PC-3 (cell line): ENCODE data around the gene ELK3. TPM values are rescaled to one million over a fixed set of nuclear protein-coding genes. Genes with fewer than 3 reads are reported as not detected.

Source experiments
- ATAC-seq: fragments of 200-7000 bp; cut with Tn5 transposase; 2 replicates; pipeline ENCODE4 v1.9.1; 2020; ENCODE audit warnings: mild to moderate bottlenecking, moderate library complexity
- BruUV-seq: library from RNA; stranded (reverse); fragments of 400-500 nt; replicated peaks from 2 replicates; lab custom pipeline; 2021; lab: Mats Ljungman, UMichigan
- CTCF ChIA-PET: fragments of 300-600 bp; sonication (Branson Sonifier 250); formaldehyde crosslinking; loops from one replicate; lab custom pipeline; 2022; ENCODE audit warnings: antibody characterized with exemption; lab: Charles Lee
- POLR2A ChIA-PET: fragments of 300-600 bp; sonication (Branson Sonifier 250); formaldehyde crosslinking; loops from one replicate; lab custom pipeline; 2022; ENCODE audit warnings: antibody characterized with exemption; ENCODE audit not compliant: unreplicated experiment; lab: Charles Lee
- DNase-seq: peaks from one replicate; pipeline ENCODE4 v3.0.0-alpha.2; 2015
- H2AFZ ChIP-seq: fragments of 300-600 bp; sonication (generic); 2 replicates; pipeline ENCODE4 v1.6.0; 2016; ENCODE audit warnings: antibody characterized with exemption, low read length
- H3F3A ChIP-seq: fragments of 300-600 bp; sonication (generic); one replicate; pipeline ENCODE4 v1.6.0; 2017; ENCODE audit warnings: antibody characterized with exemption, low read length, control low read depth, mild to moderate bottlenecking; ENCODE audit not compliant: unreplicated experiment
- H3K27ac ChIP-seq: fragments of 300-600 bp; sonication (generic); 2 replicates; pipeline ENCODE4 v1.5.1; 2016; ENCODE audit warnings: mild to moderate bottlenecking, low read length
- H3K27me3 ChIP-seq: fragments of 300-600 bp; sonication (generic); 2 replicates; pipeline ENCODE4 v1.6.1; 2016; ENCODE audit warnings: low read length, mixed read lengths
- H3K36me3 ChIP-seq: fragments of 300-600 bp; sonication (generic); 2 replicates; pipeline ENCODE4 v1.6.1; 2016; ENCODE audit warnings: low read depth, mixed run types, low read length, mixed read lengths
- H3K4me1 ChIP-seq: fragments of 300-600 bp; sonication (generic); 2 replicates; pipeline ENCODE4 v1.5.1; 2016; ENCODE audit warnings: low read length; ENCODE audit not compliant: insufficient read depth
- H3K4me2 ChIP-seq: fragments of 300-600 bp; sonication (generic); 2 replicates; pipeline ENCODE4 v1.6.0; 2016; ENCODE audit warnings: low read length
- H3K4me3 ChIP-seq: fragments of 300-600 bp; sonication (generic); 2 replicates; pipeline ENCODE4 v1.5.1; 2016; ENCODE audit warnings: mild to moderate bottlenecking, low read length, mixed read lengths
- H3K79me2 ChIP-seq: fragments of 300-600 bp; sonication (generic); 2 replicates; pipeline ENCODE4 v1.6.1; 2017; ENCODE audit warnings: low read length, mixed read lengths
- H3K9ac ChIP-seq: fragments of 300-600 bp; sonication (generic); 2 replicates; pipeline ENCODE4 v1.6.0; 2016; ENCODE audit warnings: mild to moderate bottlenecking, low read length
- H3K9me2 ChIP-seq: fragments of 300-600 bp; sonication (generic); replicated peaks from 2 replicates; pipeline ENCODE4 v1.6.1; 2016; ENCODE audit warnings: mixed run types, low read length, mixed read lengths
- H3K9me3 ChIP-seq: fragments of 300-600 bp; sonication (generic); 2 replicates; pipeline ENCODE4 v1.6.1; 2016; ENCODE audit warnings: low read length, mixed read lengths
- H4K20me1 ChIP-seq: fragments of 300-600 bp; sonication (generic); 2 replicates; pipeline ENCODE4 v1.6.1; 2016; ENCODE audit warnings: low read length, mixed read lengths
- EZH2 ChIP-seq: fragments of 300-600 bp; sonication (generic); IDR thresholded peaks from one replicate; pipeline ENCODE4 v1.6.1; 2017; ENCODE audit warnings: antibody characterized with exemption, mild to moderate bottlenecking, low read length; ENCODE audit not compliant: unreplicated experiment
- EZH2phosphoT487 ChIP-seq: fragments of 300-600 bp; sonication (generic); IDR thresholded peaks from 2 replicates; pipeline ENCODE4 v1.6.1; 2018; ENCODE audit warnings: mild to moderate bottlenecking, antibody characterized with exemption, low read length, borderline replicate concordance
- intact Hi-C: fragments of 100-400 bp; cut with micrococcal nuclease; formaldehyde crosslinking; loops from 2 replicates; pipeline ENCODE4 v1.9.0; 2023
- total RNA-seq: library from RNA; depleted of rRNA; stranded (reverse); fragments of >200 nt; gene quantifications from 2 replicates; pipeline ENCODE4 v1.2.3, GENCODE V29; 2014
- TF ChIP-seq, protein P1 (sequence below): fragments of 300-600 bp; sonication (generic); conservative IDR thresholded peaks from 2 replicates; pipeline ENCODE4 v1.5.1; 2017; ENCODE audit warnings: antibody characterized with exemption, low read depth, mild to moderate bottlenecking, low read length

Gene ELK3
- total RNA-seq, 1 experiment from 2014 or later: 16.2 TPM

- Histone ChIP-seq H3K79me2 (peaks cover 56% of the 10 kb centered on the region), H2AFZ (no peak overlapping the region), H3K9ac (peak overlapping the region; percentile 82), H3F3A (peaks cover 27% of the 10 kb centered on the region), H3K27me3 (no peaks in the 10 kb centered on the region), H3K4me3 (peak overlapping the region; percentile 96), H3K4me1 (peaks cover 40% of the 10 kb centered on the region), H3K36me3 (no peaks in the 10 kb centered on the region), H3K9me2 (no peaks in the 10 kb centered on the region), H3K27ac (peak overlapping the region; percentile 98), H4K20me1 (no peaks in the 10 kb centered on the region), H3K4me2 (peak overlapping the region; percentile 92), H3K9me3 (no peaks in the 10 kb centered on the region)
- CTCF ChIA-PET: interaction anchor here (1.5 kb wide), 1 partner anchor 19 kb away, joined by 3 read pairs; no protein-coding TSS in a partner anchor
- POLR2A ChIA-PET: no interaction called here
- TF ChIP-seq, protein P1, sequence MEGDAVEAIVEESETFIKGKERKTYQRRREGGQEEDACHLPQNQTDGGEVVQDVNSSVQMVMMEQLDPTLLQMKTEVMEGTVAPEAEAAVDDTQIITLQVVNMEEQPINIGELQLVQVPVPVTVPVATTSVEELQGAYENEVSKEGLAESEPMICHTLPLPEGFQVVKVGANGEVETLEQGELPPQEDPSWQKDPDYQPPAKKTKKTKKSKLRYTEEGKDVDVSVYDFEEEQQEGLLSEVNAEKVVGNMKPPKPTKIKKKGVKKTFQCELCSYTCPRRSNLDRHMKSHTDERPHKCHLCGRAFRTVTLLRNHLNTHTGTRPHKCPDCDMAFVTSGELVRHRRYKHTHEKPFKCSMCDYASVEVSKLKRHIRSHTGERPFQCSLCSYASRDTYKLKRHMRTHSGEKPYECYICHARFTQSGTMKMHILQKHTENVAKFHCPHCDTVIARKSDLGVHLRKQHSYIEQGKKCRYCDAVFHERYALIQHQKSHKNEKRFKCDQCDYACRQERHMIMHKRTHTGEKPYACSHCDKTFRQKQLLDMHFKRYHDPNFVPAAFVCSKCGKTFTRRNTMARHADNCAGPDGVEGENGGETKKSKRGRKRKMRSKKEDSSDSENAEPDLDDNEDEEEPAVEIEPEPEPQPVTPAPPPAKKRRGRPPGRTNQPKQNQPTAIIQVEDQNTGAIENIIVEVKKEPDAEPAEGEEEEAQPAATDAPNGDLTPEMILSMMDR: no peak
- TF ChIP-seq EZH2 (no peak), EZH2phosphoT487 (no peak)
- ATAC-seq (no peak), DNase-seq (peak; percentile 70)
- no TSS peak for BruUV-seq
- intact Hi-C loops: loop anchor here (5.0 kb wide), 2 partner anchors 134 to 149 kb away; no protein-coding TSS in a partner anchor
These were observed 2.6 kb downstream of the ELK3 start for GRCh38 chr12:96196781-96197180.

DNA sequence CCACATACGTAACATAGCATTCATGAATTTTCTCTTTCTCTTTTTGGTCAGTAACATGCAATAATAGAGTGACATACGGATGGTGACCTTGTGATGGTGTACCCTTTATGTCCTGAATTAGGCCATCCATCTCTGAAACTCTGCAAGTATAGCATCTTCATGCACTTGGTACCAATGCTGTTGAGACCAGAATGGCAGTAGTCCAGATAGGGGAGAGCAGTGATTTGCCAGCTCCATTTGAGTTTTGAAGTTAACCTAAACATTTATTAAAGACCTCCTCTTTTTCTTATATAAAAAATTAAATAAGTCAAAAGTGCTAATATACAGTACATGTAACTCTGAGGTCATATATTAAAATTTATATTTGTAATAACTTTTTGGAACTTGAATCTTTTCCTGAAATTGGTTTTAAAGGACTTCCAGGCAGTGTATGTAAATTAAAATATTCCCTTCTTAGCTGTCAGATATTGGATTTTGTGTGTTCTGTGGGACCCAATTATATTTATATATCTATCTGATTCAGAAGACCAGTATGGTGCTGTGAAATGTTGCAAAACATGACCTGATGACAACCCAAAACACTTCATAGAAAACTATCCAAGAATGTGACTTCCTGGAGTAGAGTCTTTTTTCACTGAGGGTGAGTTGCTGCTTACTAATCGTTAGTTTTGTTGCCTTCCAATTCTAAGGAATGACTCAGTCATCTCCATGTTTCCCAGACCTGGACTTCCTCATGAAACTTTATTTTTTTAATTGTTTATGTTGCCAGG lies 3.5 kb downstream of the ELK3 start:
- peak overlapping the region; percentile 98 for H3K27ac ChIP-seq
- H4K20me1 ChIP-seq: no peaks in the 10 kb centered on the region
- peak; percentile 37 for ATAC-seq
- intact Hi-C loops: loop anchor here (2.0 to 5.0 kb wide), 3 partner anchors 17 to 150 kb away; no protein-coding TSS in a partner anchor
- H3K27me3 ChIP-seq: no peaks in the 10 kb centered on the region
- H3K9me3 ChIP-seq: no peaks in the 10 kb centered on the region
- ChIA-PET POLR2A (no interaction called here), CTCF (interaction anchor here (1.5 kb wide), 1 partner anchor 18 kb away, joined by 3 read pairs; no protein-coding TSS in a partner anchor)
- TF ChIP-seq, protein P1: no peak
- TF ChIP-seq EZH2phosphoT487: no peak
- TF ChIP-seq EZH2: no peak
- H3F3A ChIP-seq: peaks cover 27% of the 10 kb centered on the region
- H3K4me1 ChIP-seq: peaks cover 40% of the 10 kb centered on the region
- peak overlapping the region; percentile 92 for H3K4me2 ChIP-seq
- no peak overlapping the region for H2AFZ ChIP-seq
- BruUV-seq: no TSS peak
- H3K9me2 ChIP-seq: no peaks in the 10 kb centered on the region
- peak; percentile 96 for DNase-seq
- H3K4me3 ChIP-seq: peak overlapping the region; percentile 96
- H3K79me2 ChIP-seq: peaks cover 65% of the 10 kb centered on the region
- H3K9ac ChIP-seq: peak overlapping the region; percentile 82
- H3K36me3 ChIP-seq: no peaks in the 10 kb centered on the region
